Hair follicle dermal papilla cell (primary cell): ENCODE data around the gene HS2ST1. TPM values are rescaled to one million over a fixed set of nuclear protein-coding genes. Genes with fewer than 3 reads are reported as not detected.

Experiments used
- total RNA-seq: library from RNA; depleted of rRNA; stranded (reverse); fragments of >200 nt; gene quantifications from 2 replicates; pipeline ENCODE4 v1.2.3, GENCODE V29; 2012

The HS2ST1 gene
- 14.3 and 17.4 TPM in 2 replicates for total RNA-seq

DNA sequence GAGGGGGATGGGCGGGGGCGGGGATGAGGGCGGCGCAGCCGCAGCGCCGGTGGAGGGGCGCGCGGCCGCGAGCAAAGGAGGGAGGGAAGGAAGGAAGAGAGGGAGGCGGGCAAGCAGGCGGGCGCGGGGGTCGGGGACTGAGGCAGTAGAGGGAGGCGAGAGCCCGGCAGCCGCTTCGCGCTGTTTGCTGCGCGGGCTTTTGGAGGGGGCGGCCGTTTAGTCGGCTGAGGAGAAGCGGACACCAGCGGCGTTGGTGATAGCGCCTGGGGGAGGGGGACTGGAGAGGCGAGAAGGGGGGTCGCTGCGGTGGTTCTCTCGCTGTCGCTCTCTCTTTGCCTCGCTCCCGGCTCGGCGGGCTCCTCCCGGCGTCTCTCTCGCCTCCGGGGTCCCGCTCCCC is at the start of gene HS2ST1:
HS2ST1 (plus strand) TSS at position 35 of the 397 bp plus-strand sequence.

DNA sequence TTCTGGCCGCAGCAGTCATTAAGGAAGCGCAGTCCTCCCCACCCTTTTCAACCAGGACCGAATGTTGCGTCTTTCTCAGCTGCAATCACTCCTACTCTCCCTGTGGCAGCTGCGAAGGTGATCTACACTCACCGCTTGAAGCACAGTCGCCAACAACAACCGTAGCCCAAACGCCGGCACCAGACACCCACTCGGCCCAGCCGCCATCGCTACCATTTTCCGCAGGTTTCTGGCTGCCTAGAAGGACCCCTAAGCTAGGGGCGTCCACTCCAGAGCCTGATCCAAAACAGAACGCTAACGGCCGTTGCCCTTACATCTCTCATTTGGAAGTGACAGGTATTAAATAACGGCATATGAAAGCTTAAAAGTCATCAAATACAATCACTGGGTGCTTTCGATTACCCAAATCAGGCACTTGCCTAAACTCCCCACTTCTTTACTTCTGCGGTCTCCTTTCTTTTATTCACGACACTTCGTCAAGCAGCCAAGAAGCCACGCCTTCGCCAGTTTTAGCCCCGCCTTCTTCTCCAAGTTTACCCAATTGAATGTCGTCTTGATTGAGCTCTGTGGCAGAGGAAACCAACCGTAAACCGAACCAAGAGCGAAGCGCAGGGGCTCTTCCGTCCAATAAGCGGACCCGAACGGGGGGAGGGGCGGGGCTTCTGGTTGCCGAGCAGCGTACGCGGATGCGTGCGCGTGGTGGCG is 387 bp upstream of the HS2ST1 start, which contains the start of gene SELENOF:
SELENOF (minus strand) TSS at position 231 of the 705 bp plus-strand sequence; CDS start at position 216, 15 bp downstream.

Other genes starting within 250 kb of the HS2ST1 start
- gene SH3GLB1, start 210.1 kb upstream of the HS2ST1 start, total RNA-seq: 46.8 and 53.5 TPM in 2 replicates
- gene SELENOF, start 509 bp upstream of the HS2ST1 start, total RNA-seq: 121 and 137 TPM in 2 replicates